ENCODE measurements around the gene ASPM.

DNA sequence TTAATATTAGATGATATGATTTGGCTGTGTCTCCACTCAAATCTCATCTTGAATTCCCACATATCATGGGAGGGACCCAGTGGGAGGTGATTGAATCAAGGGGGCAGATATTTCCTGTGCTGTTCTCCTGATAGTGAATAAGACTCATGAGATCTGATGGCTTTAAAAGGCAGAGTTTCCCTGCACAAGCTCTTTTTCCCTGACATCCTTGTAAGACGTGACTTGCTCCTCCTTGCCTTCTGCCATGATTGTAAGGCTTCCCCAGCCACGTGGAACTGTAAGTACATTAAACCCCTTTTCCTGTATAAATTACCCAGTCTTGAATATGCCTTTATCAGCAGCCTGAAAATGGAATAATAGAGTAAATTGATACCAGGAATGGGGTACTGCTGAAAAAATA lies 66.1 kb downstream of the ASPM start:
- no peak for TF ChIP-seq POLR2A (IDR thresholded peaks at IDR 0.05)
- TF ChIP-seq, protein P1, sequence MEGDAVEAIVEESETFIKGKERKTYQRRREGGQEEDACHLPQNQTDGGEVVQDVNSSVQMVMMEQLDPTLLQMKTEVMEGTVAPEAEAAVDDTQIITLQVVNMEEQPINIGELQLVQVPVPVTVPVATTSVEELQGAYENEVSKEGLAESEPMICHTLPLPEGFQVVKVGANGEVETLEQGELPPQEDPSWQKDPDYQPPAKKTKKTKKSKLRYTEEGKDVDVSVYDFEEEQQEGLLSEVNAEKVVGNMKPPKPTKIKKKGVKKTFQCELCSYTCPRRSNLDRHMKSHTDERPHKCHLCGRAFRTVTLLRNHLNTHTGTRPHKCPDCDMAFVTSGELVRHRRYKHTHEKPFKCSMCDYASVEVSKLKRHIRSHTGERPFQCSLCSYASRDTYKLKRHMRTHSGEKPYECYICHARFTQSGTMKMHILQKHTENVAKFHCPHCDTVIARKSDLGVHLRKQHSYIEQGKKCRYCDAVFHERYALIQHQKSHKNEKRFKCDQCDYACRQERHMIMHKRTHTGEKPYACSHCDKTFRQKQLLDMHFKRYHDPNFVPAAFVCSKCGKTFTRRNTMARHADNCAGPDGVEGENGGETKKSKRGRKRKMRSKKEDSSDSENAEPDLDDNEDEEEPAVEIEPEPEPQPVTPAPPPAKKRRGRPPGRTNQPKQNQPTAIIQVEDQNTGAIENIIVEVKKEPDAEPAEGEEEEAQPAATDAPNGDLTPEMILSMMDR (IDR thresholded peaks at IDR 0.05), result no peak
